Renal pelvis (tissue), 12 donors: ENCODE data around the gene TSPAN33. TPM values are rescaled to one million over a fixed set of nuclear protein-coding genes. Genes with fewer than 3 reads are reported as not detected.
A peak's percentile ranks its signal among the peaks of the same experiment; 100 is the strongest.
"Not testable (repeated sequence)": the region's sequence is repeated elsewhere in the genome, so short reads cannot be mapped to it uniquely, and the experiment has no call there.

Experiments
- DNase-seq: peaks from one replicate; pipeline ENCODE4 v3.0.0-alpha.2; 2013
- long read RNA-seq, 16 experiments: transcript quantifications; one replicate each; lab custom pipeline, GENCODE V29; 2026
- polyA plus RNA-seq, 3 donors: library from polyadenylated mRNA; unstranded; fragments of 120-200 nt; gene quantifications; one replicate each; pipeline ENCODE4 v1.2.1, GENCODE V29; 2013; ENCODE audit not compliant: insufficient read length in 3 of 3

The TSPAN33 gene, protein sequence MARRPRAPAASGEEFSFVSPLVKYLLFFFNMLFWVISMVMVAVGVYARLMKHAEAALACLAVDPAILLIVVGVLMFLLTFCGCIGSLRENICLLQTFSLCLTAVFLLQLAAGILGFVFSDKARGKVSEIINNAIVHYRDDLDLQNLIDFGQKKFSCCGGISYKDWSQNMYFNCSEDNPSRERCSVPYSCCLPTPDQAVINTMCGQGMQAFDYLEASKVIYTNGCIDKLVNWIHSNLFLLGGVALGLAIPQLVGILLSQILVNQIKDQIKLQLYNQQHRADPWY
- polyA plus RNA-seq = 10 to 100 TPM; 76.2 to 81.0 (median 79.6) TPM
- long read RNA-seq, donor 1, transcript TSPAN33-201 (8 exons, 1,863 nt) = major isoform, 28 of 43 reads
- long read RNA-seq, donor 1, partial matches to known transcripts = 14 of 43 reads
- long read RNA-seq, donor 1, other reads (novel, unspliced or antisense) = 0 of 43 reads
- long read RNA-seq, donor 2, transcript TSPAN33-201 (8 exons, 1,863 nt) = major isoform, 36 of 45 reads
- long read RNA-seq, donor 2, partial matches to known transcripts = 7 of 45 reads
- long read RNA-seq, donor 2, other reads (novel, unspliced or antisense) = 0 of 45 reads
- long read RNA-seq, donor 3, transcript TSPAN33-201 (8 exons, 1,863 nt) = major isoform, 13 of 13 reads
- long read RNA-seq, donor 3, partial matches to known transcripts = 0 of 13 reads
- long read RNA-seq, donor 3, other reads (novel, unspliced or antisense) = 0 of 13 reads
- long read RNA-seq, donor 4, transcript TSPAN33-201 (8 exons, 1,863 nt) = major isoform, 12 of 18 reads
- long read RNA-seq, donor 4, partial matches to known transcripts = 6 of 18 reads
- long read RNA-seq, donor 4, other reads (novel, unspliced or antisense) = 0 of 18 reads
- long read RNA-seq, donor 5, transcript TSPAN33-201 (8 exons, 1,863 nt) = major isoform, 20 of 20 reads
- long read RNA-seq, donor 5, partial matches to known transcripts = 0 of 20 reads
- long read RNA-seq, donor 5, other reads (novel, unspliced or antisense) = 0 of 20 reads
- long read RNA-seq, donor 6, transcript TSPAN33-201 (8 exons, 1,863 nt) = major isoform, 25 of 32 reads
- long read RNA-seq, donor 6, partial matches to known transcripts = 7 of 32 reads
- long read RNA-seq, donor 6, other reads (novel, unspliced or antisense) = 0 of 32 reads
- long read RNA-seq, donor 7, transcript TSPAN33-201 (8 exons, 1,863 nt) = major isoform, 27 of 43 reads
- long read RNA-seq, donor 7, partial matches to known transcripts = 13 of 43 reads
- long read RNA-seq, donor 7, other reads (novel, unspliced or antisense) = 0 of 43 reads
- long read RNA-seq, donor 8 = 0 reads
- long read RNA-seq, donor 9, transcript TSPAN33-201 (8 exons, 1,863 nt) = major isoform, 34 of 66 reads
- long read RNA-seq, donor 9, partial matches to known transcripts = 30 of 66 reads
- long read RNA-seq, donor 9, other reads (novel, unspliced or antisense) = 0 of 66 reads
- long read RNA-seq, donor 10, transcript TSPAN33-201 (8 exons, 1,863 nt) = major isoform, 12 of 22 reads
- long read RNA-seq, donor 10, partial matches to known transcripts = 8 of 22 reads
- long read RNA-seq, donor 10, other reads (novel, unspliced or antisense) = 0 of 22 reads
- long read RNA-seq, donor 11, transcript TSPAN33-201 (8 exons, 1,863 nt) = major isoform, 13 of 15 reads
- long read RNA-seq, donor 11, partial matches to known transcripts = 0 of 15 reads
- long read RNA-seq, donor 11, other reads (novel, unspliced or antisense) = 0 of 15 reads
- long read RNA-seq, donor 12, transcript TSPAN33-201 (8 exons, 1,863 nt) = major isoform, 23 of 39 reads
- long read RNA-seq, donor 12, partial matches to known transcripts = 13 of 39 reads
- long read RNA-seq, donor 12, other reads (novel, unspliced or antisense) = 0 of 39 reads
- long read RNA-seq, donor 13, transcript TSPAN33-201 (8 exons, 1,863 nt) = major isoform, 13 of 13 reads
- long read RNA-seq, donor 13, partial matches to known transcripts = 0 of 13 reads
- long read RNA-seq, donor 13, other reads (novel, unspliced or antisense) = 0 of 13 reads
- long read RNA-seq, donor 14, transcript TSPAN33-201 (8 exons, 1,863 nt) = major isoform, 40 of 43 reads
- long read RNA-seq, donor 14, partial matches to known transcripts = 0 of 43 reads
- long read RNA-seq, donor 14, other reads (novel, unspliced or antisense) = 0 of 43 reads
- long read RNA-seq, donor 15, transcript TSPAN33-201 (8 exons, 1,863 nt) = major isoform, 22 of 32 reads
- long read RNA-seq, donor 15, partial matches to known transcripts = 10 of 32 reads
- long read RNA-seq, donor 15, other reads (novel, unspliced or antisense) = 0 of 32 reads
- long read RNA-seq, donor 16, transcript TSPAN33-201 (8 exons, 1,863 nt) = major isoform, 19 of 43 reads
- long read RNA-seq, donor 16, partial matches to known transcripts = 23 of 43 reads
- long read RNA-seq, donor 16, other reads (novel, unspliced or antisense) = 0 of 43 reads

DNA sequence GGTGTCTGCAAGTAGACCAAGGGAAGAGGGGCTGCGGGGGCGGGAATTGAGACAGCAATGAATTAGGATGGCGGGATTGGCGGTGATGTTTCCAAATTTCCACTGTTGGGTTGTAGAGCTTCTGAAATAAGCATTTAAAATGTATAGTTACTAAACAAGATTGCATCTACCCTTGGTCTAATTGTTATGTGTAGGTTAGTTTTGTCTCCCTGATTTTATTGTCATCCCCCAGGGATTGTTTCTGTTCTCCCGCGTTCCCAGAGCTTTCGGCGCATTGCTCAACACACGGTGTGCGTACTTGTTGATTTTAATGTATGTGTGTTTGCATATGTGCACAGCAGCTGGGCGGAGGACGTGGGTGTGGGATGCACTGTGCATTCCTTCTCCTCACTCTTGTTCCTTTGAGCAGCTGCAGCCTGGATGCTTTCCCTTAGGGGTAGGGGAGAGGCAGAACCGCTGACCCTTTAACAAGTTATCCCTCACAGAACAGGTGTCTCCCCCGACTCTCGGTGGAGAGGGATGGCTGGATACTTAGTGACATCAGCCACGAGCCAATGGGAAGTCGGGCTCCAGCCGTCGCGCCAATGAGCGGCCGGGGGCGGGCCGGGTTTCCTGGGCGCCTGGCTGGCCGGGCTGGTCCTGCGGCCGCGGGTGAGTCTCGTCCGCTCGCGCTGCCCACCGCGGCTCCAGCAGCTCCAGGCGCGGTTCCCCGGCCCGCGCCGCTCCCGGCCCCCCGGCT lies at the start of gene TSPAN33:
TSS of gene TSPAN33 (plus strand) at position 613 of the 739 bp plus-strand sequence. CDS start 274 bp downstream, outside the sequence.
- DNase-seq = peak; percentile 80

DNA sequence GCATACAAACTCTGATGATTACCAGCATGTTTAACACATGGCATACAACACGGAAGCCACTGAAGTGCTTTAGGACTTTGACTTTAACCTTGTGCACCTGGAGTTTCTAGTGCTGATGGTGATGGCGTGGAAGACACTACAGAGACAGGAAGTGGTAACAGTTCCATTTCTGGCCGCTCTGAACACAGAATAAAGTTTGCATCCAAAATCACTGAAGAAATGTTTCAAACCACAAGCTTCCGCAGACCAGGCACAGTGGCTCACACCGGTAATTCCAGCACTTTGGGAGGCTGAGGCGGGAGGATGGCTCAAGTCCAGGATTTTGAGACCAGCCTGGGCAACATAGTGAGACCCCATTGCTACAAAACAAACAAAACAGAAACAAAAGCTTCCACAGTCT lies 49.2 kb upstream of the TSPAN33 start:
- DNase-seq = no peak

DNA sequence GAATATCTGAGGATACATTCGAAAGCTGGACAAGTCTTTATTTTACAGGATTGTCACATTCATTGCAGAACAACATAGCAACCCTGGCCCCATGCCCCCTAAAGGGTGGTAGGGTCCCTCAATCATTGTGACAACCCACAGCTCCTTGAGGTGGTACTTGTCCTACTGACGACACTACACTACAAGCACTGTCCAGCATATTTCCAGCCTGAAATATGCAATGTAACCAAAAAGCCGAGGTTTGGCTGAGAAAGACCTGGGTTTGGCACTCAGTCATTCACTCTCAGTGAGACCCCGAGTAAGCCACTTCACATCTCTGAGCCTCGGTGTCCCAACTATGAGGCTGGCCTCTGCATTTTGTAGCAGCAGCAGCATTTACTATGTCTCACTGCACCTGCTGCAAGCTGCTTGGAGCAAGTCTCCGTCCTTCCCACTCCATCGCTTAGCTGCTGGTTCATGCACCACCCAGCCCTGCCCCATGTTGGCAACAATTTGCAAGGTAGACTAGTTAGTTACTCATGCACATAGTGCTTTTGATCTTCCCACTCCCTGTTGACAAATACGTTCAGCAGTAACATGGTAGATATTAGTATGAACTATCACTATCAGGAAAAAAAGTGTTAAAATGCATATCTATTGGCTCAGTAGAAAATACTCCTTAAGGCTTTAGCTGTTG lies 46.0 kb upstream of the TSPAN33 start:
- DNase-seq = no peak

DNA sequence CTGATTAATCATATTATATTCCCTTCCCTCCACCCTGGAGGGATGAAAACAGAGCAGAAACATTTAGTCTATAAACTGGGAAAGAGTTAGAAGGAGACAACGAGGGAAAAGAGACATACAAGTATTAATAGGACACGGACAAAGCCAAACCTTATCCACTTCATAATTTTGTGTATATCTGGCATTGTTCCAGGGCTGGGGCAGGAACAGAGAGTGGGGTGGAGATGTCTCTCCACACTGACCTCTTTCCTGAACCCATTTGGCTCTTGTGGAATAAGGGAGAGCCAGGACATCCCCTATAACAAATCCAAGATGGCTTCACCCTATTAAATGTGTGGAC lies 43.7 kb upstream of the TSPAN33 start:
- DNase-seq = no peak

DNA sequence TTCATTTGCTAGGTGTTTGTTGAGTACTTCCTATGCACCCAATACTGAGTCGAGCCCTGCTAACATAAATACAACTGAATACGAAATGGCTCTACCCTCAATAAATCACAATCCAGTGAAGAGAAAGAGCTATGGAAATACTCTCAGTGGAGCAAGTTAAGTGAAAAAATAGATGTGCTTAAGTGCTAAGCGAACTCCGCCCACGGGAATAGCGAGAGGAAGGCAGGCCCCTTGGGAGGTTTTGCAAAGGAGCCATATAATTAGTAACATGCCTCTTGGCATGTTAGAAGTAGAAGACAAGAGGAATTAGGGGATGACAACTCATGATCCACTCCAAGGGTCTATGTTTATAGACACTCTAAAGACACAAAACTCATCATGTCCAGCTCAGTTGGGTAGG lies 42.8 kb upstream of the TSPAN33 start:
- no peak for DNase-seq

DNA sequence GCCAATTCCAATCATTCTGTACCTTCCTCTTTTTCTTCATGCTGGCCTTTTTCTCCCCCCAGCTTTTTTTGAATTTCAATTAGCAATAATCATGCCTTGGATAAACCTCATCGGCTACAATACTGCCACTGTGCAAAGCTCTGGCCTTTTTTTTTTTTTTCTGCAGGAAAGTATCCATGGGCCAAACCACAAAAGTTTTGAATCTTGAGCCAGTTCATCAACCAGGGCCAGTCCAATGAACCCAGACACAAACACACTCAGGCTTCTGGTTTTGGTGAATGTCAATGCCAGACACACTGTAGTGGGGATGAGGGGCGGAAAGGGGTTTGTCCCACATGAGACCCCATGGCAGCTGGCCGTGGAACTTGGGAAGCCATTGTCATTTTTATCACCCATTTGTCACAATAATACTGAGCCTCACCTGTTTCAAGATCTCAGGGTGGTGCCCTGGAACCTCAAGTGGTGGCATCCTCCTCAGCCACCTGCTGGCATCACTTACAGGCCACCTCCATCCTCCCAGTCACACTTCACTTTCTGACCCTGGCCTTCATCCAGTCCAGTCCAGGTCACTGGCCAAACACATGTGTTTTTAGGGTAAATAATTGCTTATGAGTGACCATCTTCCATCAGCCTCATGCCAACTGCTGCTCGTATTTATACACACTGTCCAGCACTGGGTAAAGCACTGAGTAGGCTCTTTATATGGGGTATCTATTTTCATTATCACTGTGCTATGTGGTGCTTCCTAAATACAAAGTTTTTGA lies 40.8 kb upstream of the TSPAN33 start:
- DNase-seq = no peak

DNA sequence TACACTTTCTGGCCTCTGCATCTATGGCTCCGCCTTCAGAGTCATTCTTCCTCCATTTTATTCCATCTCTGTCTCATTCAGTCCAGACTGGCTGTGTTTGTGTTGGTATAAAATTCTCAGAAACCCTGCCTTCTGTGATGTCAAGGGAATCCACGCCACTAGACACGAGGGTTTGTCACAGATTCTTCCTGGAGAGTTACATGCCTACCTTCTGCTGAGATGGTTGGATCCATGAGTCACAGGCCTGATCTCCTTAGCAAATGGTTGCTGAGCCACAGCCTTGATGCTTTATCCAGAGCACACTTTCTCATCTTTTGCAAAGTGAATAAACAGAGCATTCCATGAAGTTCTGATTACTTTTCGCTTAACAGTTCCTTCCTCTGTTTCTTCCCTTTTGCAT lies 35.9 kb upstream of the TSPAN33 start:
- no peak for DNase-seq

DNA sequence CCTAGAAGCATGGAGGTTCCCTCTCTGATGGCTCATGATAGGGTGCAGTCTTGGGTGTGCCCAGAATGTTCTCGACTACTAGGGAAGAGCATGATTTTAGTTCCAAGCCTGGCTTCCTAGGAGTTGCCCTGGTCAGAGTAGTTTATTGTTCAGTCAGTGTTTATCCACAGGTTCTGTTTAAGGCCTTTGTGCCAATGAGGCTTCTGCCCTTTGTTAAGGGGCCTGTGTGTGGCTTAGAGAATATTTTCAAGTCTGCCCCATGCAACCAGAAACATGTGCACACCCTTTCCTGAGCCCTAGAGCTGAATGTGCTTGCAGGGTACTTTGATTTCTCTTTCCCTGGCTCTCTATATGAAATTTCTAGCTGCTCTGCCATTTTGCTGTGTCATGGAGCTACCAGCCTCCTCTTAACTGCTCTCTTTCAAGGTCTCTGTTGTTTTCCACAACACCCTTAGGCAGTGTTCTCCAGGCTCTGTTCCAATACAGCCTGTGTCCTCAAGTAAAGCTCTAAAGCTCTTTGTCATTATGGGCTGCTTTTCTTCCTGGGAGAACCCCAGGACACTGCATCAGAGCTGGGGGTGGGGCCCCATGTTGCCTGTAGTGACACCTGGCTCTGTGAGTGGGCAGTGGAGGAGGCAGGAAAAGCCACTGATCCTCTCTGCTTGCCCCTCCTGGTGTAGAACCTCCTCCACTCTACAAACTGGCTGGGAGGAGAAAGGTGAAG lies 34.1 kb upstream of the TSPAN33 start:
- no peak for DNase-seq

DNA sequence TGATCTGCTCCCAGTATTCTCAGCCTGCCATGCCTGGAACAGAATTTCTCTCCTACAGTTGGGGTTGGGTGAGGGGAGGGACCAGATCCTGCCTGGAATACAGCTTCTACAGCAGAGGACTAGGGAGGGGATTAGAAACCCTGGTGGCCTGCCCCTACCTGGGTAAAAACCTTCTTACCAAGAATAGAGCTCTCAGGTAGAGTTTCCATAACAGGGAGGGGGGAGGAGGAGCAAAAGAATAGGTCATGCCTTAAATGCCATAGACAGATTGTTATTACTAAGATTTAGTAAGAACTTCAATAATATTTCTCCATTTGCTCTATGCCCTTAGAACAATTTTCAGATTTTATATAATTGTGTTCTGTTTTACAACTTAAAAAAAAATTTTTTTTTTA lies 33.5 kb upstream of the TSPAN33 start:
- DNase-seq = no peak

DNA sequence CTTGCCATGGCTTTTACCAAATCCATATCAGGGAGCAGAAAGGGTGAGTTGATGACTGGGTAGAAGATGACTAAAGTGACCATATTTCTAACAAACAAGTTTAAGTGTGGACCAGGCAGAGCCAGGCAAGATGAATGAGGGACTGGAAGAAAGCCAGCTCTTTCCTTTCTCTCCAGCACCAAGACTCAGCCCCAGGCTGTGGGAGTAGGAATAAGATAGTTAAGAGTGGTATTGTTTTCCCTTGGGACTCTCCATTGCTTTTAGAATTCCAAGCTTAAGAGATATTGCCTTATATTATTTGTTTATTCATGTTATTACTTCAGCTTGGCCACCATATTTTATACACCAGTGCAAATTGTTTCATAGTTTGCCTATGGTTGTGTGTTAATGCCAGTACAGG lies 28.8 kb upstream of the TSPAN33 start:
- DNase-seq = no peak

DNA sequence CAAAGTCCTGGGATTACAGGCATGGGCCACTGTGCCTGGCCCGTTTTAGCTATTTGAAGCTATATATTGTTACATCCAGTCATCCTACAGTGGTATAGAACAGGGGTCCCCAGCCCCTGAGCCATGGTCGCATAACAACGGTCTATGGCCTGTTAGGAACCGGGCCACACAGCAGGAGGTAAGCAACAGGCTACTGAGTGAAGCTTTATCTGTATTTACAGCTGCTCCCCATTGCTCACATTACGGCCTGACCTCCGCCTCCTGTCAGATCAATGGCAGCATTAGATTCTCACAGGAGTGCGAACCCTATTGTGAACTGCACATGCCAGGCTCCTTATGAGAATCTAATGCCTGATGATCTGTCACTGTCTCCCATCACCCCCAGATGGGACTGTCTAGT lies 26.3 kb upstream of the TSPAN33 start:
- DNase-seq = no peak

DNA sequence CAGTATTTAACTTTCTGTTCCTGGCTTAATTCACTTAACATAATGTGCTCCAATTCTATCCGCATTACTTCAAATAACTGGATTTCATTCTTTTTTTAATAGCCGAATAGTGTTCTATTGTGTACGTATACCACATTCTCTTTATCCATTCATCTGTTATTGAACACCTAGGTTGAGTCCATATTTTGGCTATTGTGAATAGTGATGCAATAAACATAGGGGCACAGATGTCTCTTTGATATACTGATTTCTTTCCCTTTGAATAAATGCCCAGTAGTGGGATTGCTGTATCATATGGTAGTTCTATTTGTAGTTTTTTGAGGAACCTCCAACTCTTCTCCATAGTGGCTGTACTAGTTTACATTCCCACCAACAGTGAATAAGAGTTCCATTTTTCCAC lies 25.5 kb upstream of the TSPAN33 start:
- DNase-seq = no peak

DNA sequence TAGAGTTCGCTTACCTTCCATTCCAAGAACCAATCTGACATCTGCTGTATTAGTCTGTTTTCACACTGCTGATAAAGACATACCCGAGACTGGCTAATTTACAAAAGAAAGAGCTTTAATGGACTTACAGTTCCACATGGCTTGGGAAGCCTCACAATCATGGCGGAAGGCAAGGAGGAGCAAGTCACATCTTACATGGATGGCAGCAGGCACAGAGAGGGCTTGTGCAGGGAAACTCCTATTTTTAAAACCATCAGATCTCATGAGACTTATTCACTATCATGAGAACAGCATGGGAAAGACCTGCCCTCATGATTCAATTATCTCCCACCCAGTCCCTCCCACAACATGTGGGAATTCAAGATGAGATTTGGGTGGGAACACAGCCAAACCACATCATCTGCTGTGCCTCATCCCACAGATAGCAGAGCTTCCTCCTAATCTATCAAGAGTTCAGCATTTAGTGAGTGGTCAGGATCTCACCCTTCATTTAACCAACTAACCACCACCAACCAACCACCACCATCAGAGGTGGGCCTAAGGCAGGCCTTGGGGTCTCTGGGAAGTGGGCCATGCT lies 22.9 kb upstream of the TSPAN33 start:
- not testable (repeated sequence) for DNase-seq

DNA sequence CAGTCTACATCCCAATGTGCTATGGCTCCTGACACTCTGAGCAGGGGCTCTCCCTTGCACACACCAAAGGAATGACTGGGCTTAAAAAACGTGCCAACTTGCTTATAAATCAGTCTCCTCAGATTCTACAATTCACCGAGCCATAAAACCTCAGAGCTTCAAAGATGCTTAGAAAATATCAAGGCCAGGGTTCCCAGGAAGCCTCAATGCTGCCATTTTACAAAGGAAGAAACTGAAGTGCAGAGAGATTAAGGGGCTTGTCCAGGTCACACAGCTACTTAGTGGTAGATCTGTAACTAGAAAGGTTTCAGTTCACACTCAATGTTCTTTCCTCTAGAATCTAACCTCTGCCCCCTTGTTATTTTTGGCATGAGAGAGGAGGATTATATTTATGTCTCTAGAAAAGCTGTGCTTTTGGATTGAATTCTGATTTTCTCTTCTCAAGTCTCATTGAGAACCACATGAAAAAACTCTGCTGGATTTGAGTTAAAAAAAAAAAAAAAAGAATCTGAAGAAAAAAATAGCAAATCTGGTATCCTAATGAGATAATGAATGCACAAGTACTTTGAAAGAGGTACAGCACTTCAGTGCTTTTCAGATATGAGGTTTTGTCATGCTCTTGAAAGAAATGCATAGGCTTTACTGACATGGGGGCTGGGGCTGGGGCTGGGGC lies 22.3 kb upstream of the TSPAN33 start:
- DNase-seq = no peak

DNA sequence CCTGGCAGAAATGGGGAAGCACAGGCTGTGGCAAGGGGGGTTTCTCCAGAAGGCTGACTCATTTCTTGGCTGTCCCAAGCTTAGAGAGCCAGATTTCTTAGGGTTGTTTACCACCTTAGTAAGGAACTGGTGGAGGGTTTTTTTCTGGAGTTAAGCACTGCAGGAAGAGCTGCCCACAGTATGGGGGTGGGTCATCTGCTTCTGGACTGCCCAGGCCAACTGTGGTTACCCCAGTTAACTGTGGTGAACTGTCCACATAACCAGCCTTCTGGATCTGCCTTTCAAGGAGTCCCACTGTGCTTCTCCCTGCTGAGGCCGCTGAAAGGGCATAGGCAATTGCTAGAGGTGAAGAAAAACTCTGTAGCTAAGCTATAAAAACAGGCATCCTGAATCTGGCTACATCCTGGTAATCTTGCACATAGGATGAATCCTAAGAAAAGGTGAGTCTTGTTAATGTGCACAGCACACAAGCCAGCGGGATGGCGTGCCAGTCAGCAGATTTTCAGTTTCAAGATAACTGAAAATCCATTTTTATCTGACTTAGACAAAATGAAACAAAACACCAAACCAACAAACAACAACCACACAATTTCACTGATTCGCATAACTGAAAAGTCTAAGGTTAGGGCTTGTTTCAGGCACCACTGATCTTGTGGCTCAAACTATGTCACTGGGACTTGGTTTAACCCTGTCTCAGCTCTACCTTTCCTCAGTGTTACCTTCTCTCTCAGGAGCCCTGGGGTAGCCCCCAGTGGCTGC lies 21.6 kb upstream of the TSPAN33 start:
- DNase-seq = no peak
